B cell (primary cell): Measurements from ENCODE around the gene CRMP1.

Experiments
- EZH2 ChIP-seq: IDR thresholded peaks from 2 replicates; pipeline ENCODE4 v1.6.1; 2012; ENCODE audit warnings: borderline replicate concordance, low read depth, mild to moderate bottlenecking, moderate library complexity, low read length; ENCODE audit not compliant: insufficient read depth, poor library complexity, severe bottlenecking
- TF ChIP-seq, protein P1 (sequence below): fragments of 200-600 bp; IDR thresholded peaks from one replicate; pipeline ENCODE4 v1.8.0; 2022; ENCODE audit warnings: antibody characterized with exemption, mild to moderate bottlenecking

DNA sequence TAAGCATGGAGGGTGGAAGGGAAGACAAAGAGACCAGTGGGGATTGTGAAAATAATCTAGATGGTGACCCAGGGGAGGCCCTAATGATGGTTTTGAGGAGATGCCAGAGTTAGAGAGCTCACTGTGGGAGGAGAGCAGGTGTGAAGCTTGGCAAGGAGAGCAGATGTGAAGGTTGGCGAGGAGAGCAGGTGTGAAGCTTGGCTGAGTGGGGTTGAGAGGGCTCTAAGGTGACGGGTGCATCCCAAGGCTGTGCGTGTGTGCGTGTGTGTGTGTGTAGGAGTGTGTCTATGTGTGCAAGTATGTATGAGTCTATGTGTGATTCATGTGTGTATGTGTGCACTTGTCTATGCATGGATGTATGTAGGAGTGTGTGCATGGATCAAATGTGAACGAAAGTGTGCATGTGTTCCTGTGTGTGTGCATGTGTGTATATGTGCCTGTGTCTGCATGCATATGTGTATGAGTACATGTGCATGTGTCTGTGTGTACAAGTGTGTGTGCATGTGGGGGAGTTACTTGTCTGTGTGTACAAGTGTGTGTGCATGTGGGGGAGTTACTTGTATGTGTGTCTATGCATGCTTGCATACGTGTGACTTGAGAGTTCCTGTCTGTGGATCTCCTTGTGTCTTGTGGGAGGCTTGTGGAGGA is 109.9 kb downstream of the CRMP1 start:
- no peak for TF ChIP-seq EZH2
- TF ChIP-seq, protein P1, sequence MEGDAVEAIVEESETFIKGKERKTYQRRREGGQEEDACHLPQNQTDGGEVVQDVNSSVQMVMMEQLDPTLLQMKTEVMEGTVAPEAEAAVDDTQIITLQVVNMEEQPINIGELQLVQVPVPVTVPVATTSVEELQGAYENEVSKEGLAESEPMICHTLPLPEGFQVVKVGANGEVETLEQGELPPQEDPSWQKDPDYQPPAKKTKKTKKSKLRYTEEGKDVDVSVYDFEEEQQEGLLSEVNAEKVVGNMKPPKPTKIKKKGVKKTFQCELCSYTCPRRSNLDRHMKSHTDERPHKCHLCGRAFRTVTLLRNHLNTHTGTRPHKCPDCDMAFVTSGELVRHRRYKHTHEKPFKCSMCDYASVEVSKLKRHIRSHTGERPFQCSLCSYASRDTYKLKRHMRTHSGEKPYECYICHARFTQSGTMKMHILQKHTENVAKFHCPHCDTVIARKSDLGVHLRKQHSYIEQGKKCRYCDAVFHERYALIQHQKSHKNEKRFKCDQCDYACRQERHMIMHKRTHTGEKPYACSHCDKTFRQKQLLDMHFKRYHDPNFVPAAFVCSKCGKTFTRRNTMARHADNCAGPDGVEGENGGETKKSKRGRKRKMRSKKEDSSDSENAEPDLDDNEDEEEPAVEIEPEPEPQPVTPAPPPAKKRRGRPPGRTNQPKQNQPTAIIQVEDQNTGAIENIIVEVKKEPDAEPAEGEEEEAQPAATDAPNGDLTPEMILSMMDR: no peak
